ENCODE data around the gene SLC24A1.
A peak's percentile ranks its signal among the peaks of the same experiment; 100 is the strongest.

SLC24A1 gene

GRCh38 chr15:65618560-65619109 is 3.1 kb upstream of the SLC24A1 start:
- DNase-seq (ENCODE audit: low read depth, low spot score): no peak

GRCh38 chr15:65619626-65620290 is 2.0 kb upstream of the SLC24A1 start:
- DNase-seq (ENCODE audit: low read depth, low spot score): no peak

- no peak for DNase-seq (ENCODE audit: low read depth, low spot score)
These were observed 905 bp upstream of the SLC24A1 start for GRCh38 chr15:65620833-65621232.

- DNase-seq (ENCODE audit: low read depth, low spot score): no peak
These were observed 1.4 kb downstream of the SLC24A1 start for GRCh38 chr15:65623103-65623502.

- DNase-seq (ENCODE audit: low read depth, low spot score): no peak
These were observed 5.1 kb downstream of the SLC24A1 start for GRCh38 chr15:65626856-65627255.

- no peak for DNase-seq (ENCODE audit: low read depth, low spot score)
These were observed 7.8 kb downstream of the SLC24A1 start for GRCh38 chr15:65629548-65629947.

- DNase-seq (ENCODE audit: low read depth, low spot score): no peak
These were observed 9.0 kb downstream of the SLC24A1 start for GRCh38 chr15:65630760-65631159.

GRCh38 chr15:65631503-65631902 is 9.8 kb downstream of the SLC24A1 start:
- DNase-seq (ENCODE audit: low read depth, low spot score): no peak

GRCh38 chr15:65632780-65633375 is 11.1 kb downstream of the SLC24A1 start:
- no peak for DNase-seq (ENCODE audit: low read depth, low spot score)

- no peak for DNase-seq (ENCODE audit: low read depth, low spot score)
These were observed 12.0 kb downstream of the SLC24A1 start for GRCh38 chr15:65633752-65634151.

- no peak for DNase-seq (ENCODE audit: low read depth, low spot score)
These were observed 12.6 kb downstream of the SLC24A1 start for GRCh38 chr15:65634356-65634755.

- DNase-seq (ENCODE audit: low read depth, low spot score): no peak
These were observed 16.4 kb downstream of the SLC24A1 start for GRCh38 chr15:65638109-65638508.

GRCh38 chr15:65638681-65639089 is 16.9 kb downstream of the SLC24A1 start:
- DNase-seq (ENCODE audit: low read depth, low spot score): peak; percentile 48

- DNase-seq (ENCODE audit: low read depth, low spot score): no peak
These were observed 17.8 kb downstream of the SLC24A1 start for GRCh38 chr15:65639509-65639908.

- no peak for DNase-seq (ENCODE audit: low read depth, low spot score)
These were observed 20.2 kb downstream of the SLC24A1 start for GRCh38 chr15:65641768-65642475.

GRCh38 chr15:65642594-65642993 is 20.9 kb downstream of the SLC24A1 start:
- no peak for DNase-seq (ENCODE audit: low read depth, low spot score)

GRCh38 chr15:65644282-65644681 is 22.5 kb downstream of the SLC24A1 start:
- DNase-seq (ENCODE audit: low read depth, low spot score): no peak

- no peak for DNase-seq (ENCODE audit: low read depth, low spot score)
These were observed 23.7 kb downstream of the SLC24A1 start for GRCh38 chr15:65645392-65645791.

- DNase-seq (ENCODE audit: low read depth, low spot score): no peak
These were observed 24.7 kb downstream of the SLC24A1 start for GRCh38 chr15:65646486-65646885.

GRCh38 chr15:65650312-65651041 is 28.7 kb downstream of the SLC24A1 start:
- no peak for DNase-seq (ENCODE audit: low read depth, low spot score)

GRCh38 chr15:65651042-65651322 is 29.2 kb downstream of the SLC24A1 start:
- DNase-seq (ENCODE audit: low read depth, low spot score): no peak

All from ELF-1 (cell line).